ENCODE results near the gene ARFIP1.

- no peak for TF ChIP-seq CTCF (IDR thresholded peaks at IDR 0.05; ENCODE audit: insufficient read depth, low read length, poor library complexity, severe bottlenecking)
- TF ChIP-seq EZH2phosphoT487 (conservative IDR thresholded peaks at IDR 0.05; ENCODE audit: low read length), result no peak
These were observed 177.1 kb downstream of the ARFIP1 start for GRCh38 chr4:152956650-152957436.

Measured in SU-DHL-6 (cell line).